Ishikawa (cell line): ENCODE measurements around the gene MTUS2.

ENCODE experiments used
- CEBPB ChIP-seq: IDR thresholded peaks from 2 replicates; pipeline ENCODE4 v1.6.1; 2012
- CREB1 ChIP-seq: IDR thresholded peaks from 2 replicates; pipeline ENCODE4 v1.6.1; 2012; ENCODE audit warnings: low read depth
- EGR1 ChIP-seq: IDR thresholded peaks from 2 replicates; pipeline ENCODE4 v1.6.1; 2012
- EP300 ChIP-seq: IDR thresholded peaks from 2 replicates; pipeline ENCODE4 v1.6.1; 2012; ENCODE audit warnings: borderline replicate concordance
- FOXM1 ChIP-seq: IDR thresholded peaks from 2 replicates; pipeline ENCODE4 v1.6.1; 2012; ENCODE audit warnings: low read depth, borderline replicate concordance
- MAX ChIP-seq: IDR thresholded peaks from 2 replicates; pipeline ENCODE4 v1.6.1; 2012
- NFIC ChIP-seq: IDR thresholded peaks from 2 replicates; pipeline ENCODE4 v1.6.1; 2012
- RAD21 ChIP-seq: IDR thresholded peaks from 2 replicates; pipeline ENCODE4 v1.6.1; 2012; ENCODE audit warnings: low read depth
- REST ChIP-seq: IDR thresholded peaks from 2 replicates; pipeline ENCODE4 v1.6.1; 2012; ENCODE audit warnings: low read depth, mild to moderate bottlenecking
- TAF1 ChIP-seq: IDR thresholded peaks from 2 replicates; pipeline ENCODE4 v1.6.1; 2012; ENCODE audit warnings: low read depth, mild to moderate bottlenecking
- TCF12 ChIP-seq: IDR thresholded peaks from 2 replicates; pipeline ENCODE4 v1.6.1; 2012; ENCODE audit warnings: low read depth
- TEAD4 ChIP-seq: IDR thresholded peaks from 2 replicates; pipeline ENCODE4 v1.6.1; 2012
- USF1 ChIP-seq: IDR thresholded peaks from 2 replicates; pipeline ENCODE4 v1.6.1; 2012
- YY1 ChIP-seq: IDR thresholded peaks from 2 replicates; pipeline ENCODE4 v1.6.1; 2012; ENCODE audit warnings: low read depth
- ZBTB7A ChIP-seq: IDR thresholded peaks from 2 replicates; pipeline ENCODE4 v1.6.1; 2012; ENCODE audit warnings: low read depth

MTUS2 gene

GRCh38 chr13:29180055-29180454 is 359.9 kb downstream of the MTUS2 start:
- TF ChIP-seq MAX (no peak), REST (no peak), TAF1 (no peak), ZBTB7A (no peak), TEAD4 (no peak), EP300 (no peak), YY1 (no peak), NFIC (no peak), CREB1 (no peak), RAD21 (no peak), TCF12 (no peak), USF1 (no peak)

GRCh38 chr13:29182216-29182615 is 362.1 kb downstream of the MTUS2 start:
- no peak for TF ChIP-seq TCF12

- no peak for TF ChIP-seq USF1
- no peak for TF ChIP-seq TAF1
Observed at GRCh38 chr13:29185926-29186325, 365.8 kb downstream of the MTUS2 start.

GRCh38 chr13:29187584-29187983 is 367.4 kb downstream of the MTUS2 start:
- TF ChIP-seq TEAD4, result no peak
- TF ChIP-seq CEBPB, result no peak

- no peak for TF ChIP-seq NFIC
- no peak for TF ChIP-seq RAD21
- TF ChIP-seq EGR1, result no peak
- no peak for TF ChIP-seq TEAD4
- TF ChIP-seq MAX, result no peak
- TF ChIP-seq REST, result no peak
- TF ChIP-seq ZBTB7A, result no peak
Observed at GRCh38 chr13:29190298-29190697, 370.2 kb downstream of the MTUS2 start.

GRCh38 chr13:29193083-29193482 is 372.9 kb downstream of the MTUS2 start:
- TF ChIP-seq ZBTB7A (no peak), TAF1 (no peak), EP300 (no peak), NFIC (no peak), TCF12 (no peak), REST (no peak), MAX (no peak), EGR1 (no peak), TEAD4 (no peak), CREB1 (no peak), CEBPB (no peak), FOXM1 (no peak), USF1 (no peak), YY1 (no peak), RAD21 (no peak)
